Karpas-422 (cell line): ENCODE measurements around the gene RALGAPB. TPM values are rescaled to one million over a fixed set of nuclear protein-coding genes. Genes with fewer than 3 reads are reported as not detected.

Experiments used
- DNase-seq: peaks from one replicate; pipeline ENCODE4 v3.0.0-alpha.2; 2015
- H2AFZ ChIP-seq: fragments of 200-600 bp; sonication (generic); 2 replicates; pipeline ENCODE4 v1.6.1; 2014; ENCODE audit warnings: antibody characterized with exemption, low read length, mixed read lengths
- H3K27ac ChIP-seq: fragments of 200-600 bp; sonication (generic); 2 replicates; pipeline ENCODE4 v1.5.1; 2014; ENCODE audit warnings: mild to moderate bottlenecking, low read length, moderate library complexity
- H3K27me3 ChIP-seq: fragments of 200-600 bp; sonication (generic); 2 replicates; pipeline ENCODE4 v1.6.1; 2014; ENCODE audit warnings: low read length, mixed read lengths
- H3K36me3 ChIP-seq: fragments of 200-600 bp; sonication (generic); 2 replicates; pipeline ENCODE4 v1.6.1; 2014; ENCODE audit warnings: low read length, mixed read lengths; ENCODE audit not compliant: insufficient read depth
- H3K4me1 ChIP-seq: fragments of 200-600 bp; sonication (generic); 2 replicates; pipeline ENCODE4 v1.6.1; 2014; ENCODE audit warnings: mild to moderate bottlenecking, low read length, mixed read lengths
- H3K4me2 ChIP-seq: fragments of 200-600 bp; sonication (generic); 2 replicates; pipeline ENCODE4 v1.6.1; 2014; ENCODE audit warnings: low read length, low read depth, mild to moderate bottlenecking; ENCODE audit not compliant: poor library complexity, severe bottlenecking
- H3K4me3 ChIP-seq: fragments of 200-600 bp; sonication (generic); 2 replicates; pipeline ENCODE4 v1.5.1; 2014; ENCODE audit warnings: mild to moderate bottlenecking, antibody characterized with exemption, low read length, mixed read lengths
- H3K79me2 ChIP-seq: fragments of 200-600 bp; sonication (generic); 2 replicates; pipeline ENCODE4 v1.6.1; 2014; ENCODE audit warnings: mild to moderate bottlenecking, low read length, mixed read lengths
- H3K9ac ChIP-seq: fragments of 200-600 bp; sonication (generic); 2 replicates; pipeline ENCODE4 v1.6.0; 2014; ENCODE audit warnings: low read length
- H3K9me2 ChIP-seq: fragments of 200-600 bp; sonication (generic), shearing (Covaris generic); replicated peaks from 2 replicates; pipeline ENCODE4 v1.6.0; 2014; ENCODE audit warnings: mild to moderate bottlenecking, low read length, moderate library complexity; ENCODE audit not compliant: insufficient read depth
- H3K9me3 ChIP-seq: fragments of 300-700, 200-600 bp; sonication (generic); 2 replicates; pipeline ENCODE4 v1.6.1; 2014; ENCODE audit warnings: low read length, mixed read lengths
- H4K20me1 ChIP-seq: fragments of 200-600 bp; sonication (generic); 2 replicates; pipeline ENCODE4 v1.6.1; 2014; ENCODE audit warnings: mild to moderate bottlenecking, antibody characterized with exemption, low read length, low read depth; ENCODE audit not compliant: insufficient read depth
- total RNA-seq: library from RNA; depleted of rRNA; stranded (reverse); fragments of >200 nt; shearing (Covaris generic); gene quantifications from 2 replicates; pipeline ENCODE4 v1.2.3, GENCODE V29; 2014; ENCODE audit warnings: low replicate concordance

RALGAPB gene
- total RNA-seq, 1 experiment from 2014 or later: 58.6 TPM

DNA sequence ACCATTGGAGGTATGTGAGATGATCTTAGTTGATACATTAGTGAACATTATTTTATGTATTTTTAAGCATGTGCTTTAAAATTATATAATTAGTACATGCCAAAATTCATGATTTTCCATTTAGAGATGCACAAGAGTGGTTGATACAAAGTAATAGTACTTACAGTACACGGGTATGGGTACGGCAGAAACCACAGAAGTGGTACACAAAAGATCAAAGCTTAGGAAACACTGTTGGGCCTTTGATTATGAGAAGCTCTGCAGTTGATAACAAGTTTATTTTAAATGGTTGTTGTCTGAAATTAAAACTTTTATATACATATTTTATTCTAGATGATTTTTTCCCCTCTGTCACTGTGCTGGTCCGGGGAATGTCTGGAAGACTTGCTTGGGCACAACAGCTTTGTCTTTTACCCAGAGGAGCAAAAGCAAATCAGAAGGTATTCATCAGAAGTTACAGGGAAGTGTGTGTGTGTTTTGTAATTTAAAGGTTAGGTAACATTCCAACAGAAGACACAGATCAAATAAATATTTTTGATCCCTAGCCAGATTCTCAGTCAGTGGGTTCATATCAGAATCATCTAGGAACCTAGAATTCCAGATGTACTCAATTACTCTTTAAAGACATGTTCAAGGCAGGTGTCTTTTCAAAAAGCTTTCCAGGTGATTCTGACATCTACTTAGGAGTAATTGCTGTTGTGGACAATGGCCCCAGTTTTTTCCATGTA, 75.9 kb downstream of the RALGAPB start:
- Histone ChIP-seq H2AFZ (no peak overlapping the region), H3K79me2 (no peaks in the 10 kb centered on the region), H3K9me2 (no peaks in the 10 kb centered on the region), H3K36me3 (peaks cover 42% of the 10 kb centered on the region), H3K9ac (no peak overlapping the region), H3K27me3 (no peaks in the 10 kb centered on the region), H3K4me3 (no peak overlapping the region), H3K4me2 (no peak overlapping the region), H3K4me1 (no peaks in the 10 kb centered on the region; the same call in 1 of the 2 replicates), H3K9me3 (no peaks in the 10 kb centered on the region), H3K27ac (no peak overlapping the region), H4K20me1 (no peaks in the 10 kb centered on the region)
- DNase-seq: no peak

DNA sequence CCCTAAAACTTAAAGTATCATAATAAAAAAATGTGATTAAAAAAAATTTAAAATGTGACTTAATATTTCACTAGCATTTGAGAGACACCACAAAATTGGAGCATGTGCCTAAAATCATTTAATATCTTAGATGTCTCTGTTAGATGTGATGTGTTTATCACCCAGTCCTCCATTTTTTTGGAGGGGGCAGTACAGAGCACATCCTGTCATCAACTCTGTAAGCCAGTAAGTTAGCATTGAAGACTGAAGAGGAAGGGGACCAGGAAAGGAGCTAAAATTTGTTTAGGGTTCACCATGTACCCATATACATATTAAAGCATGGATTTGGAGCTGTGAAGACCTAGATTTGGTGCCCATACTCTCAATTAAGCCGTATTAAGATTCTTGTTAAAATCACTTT, 77.6 kb downstream of the RALGAPB start:
- peak; percentile 73 for DNase-seq

DNA sequence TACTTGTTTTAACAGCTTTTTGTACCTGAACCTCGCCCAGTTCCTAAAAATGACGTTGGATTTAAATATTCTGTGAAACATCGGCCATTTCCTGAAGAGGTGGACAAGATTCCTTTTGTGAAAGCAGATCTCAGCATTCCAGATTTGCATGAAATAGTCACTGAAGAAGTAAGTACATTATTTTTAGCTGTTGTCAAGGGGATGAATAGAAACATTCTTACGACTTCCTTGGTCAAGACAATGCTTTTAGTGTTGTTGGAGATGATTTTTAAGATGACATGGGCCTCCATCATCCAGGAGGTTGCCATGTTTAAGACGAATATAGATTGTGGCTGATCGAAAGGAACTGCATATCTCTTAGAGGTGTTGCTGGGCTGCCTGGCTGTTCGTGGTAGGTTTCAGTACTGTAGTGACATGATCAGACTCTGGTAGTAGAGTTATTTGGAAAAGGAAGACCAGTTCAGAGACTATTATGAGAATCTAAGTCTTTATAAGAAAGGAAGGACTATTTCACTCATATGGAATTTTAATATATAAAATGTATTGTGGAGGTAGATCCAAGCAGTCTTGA, 78.5 kb downstream of the RALGAPB start:
- Histone ChIP-seq H3K36me3 (peaks cover 48% of the 10 kb centered on the region), H3K79me2 (no peaks in the 10 kb centered on the region), H2AFZ (no peak overlapping the region), H3K9me3 (no peaks in the 10 kb centered on the region), H3K9ac (no peak overlapping the region), H3K4me1 (no peaks in the 10 kb centered on the region; the same call in 1 of the 2 replicates), H3K27me3 (no peaks in the 10 kb centered on the region), H3K9me2 (no peaks in the 10 kb centered on the region), H3K4me3 (no peak overlapping the region), H4K20me1 (no peaks in the 10 kb centered on the region), H3K27ac (no peak overlapping the region), H3K4me2 (no peak overlapping the region)
- no peak for DNase-seq

More for the DNA sequence above, 77.6 kb downstream of the RALGAPB start:
- Histone ChIP-seq H3K36me3 (peaks cover 49% of the 10 kb centered on the region), H3K4me1 (no peaks in the 10 kb centered on the region; the same call in 1 of the 2 replicates), H2AFZ (no peak overlapping the region), H4K20me1 (no peaks in the 10 kb centered on the region), H3K79me2 (no peaks in the 10 kb centered on the region), H3K9ac (no peak overlapping the region), H3K4me3 (no peak overlapping the region), H3K9me3 (no peaks in the 10 kb centered on the region), H3K27me3 (no peaks in the 10 kb centered on the region), H3K9me2 (no peaks in the 10 kb centered on the region), H3K27ac (no peak overlapping the region), H3K4me2 (no peak overlapping the region)

DNA sequence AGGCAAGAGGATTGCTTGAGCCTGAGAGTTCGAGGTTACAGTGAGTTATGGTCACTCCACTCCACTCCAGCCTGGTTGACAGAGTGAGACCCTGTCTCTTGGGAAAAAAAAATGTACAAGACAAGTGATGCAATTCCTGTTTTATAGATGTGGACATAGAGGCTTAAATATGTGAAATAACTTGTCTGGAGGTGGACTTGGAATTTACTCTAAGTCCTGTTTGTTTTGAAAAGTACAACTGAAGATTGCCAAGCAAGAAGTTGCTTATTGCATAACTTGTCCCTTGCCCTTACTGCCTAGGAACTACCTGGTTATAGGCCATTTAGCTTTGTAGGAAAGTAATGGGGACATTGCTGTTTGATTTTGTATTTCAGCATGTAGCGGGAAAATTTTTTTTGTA, 82.3 kb downstream of the RALGAPB start:
- Histone ChIP-seq H3K4me2 (no peak overlapping the region), H3K9ac (no peak overlapping the region), H3K9me2 (no peaks in the 10 kb centered on the region), H4K20me1 (no peaks in the 10 kb centered on the region), H3K4me3 (no peak overlapping the region), H3K27ac (no peak overlapping the region), H2AFZ (no peak overlapping the region), H3K36me3 (peaks cover 46% of the 10 kb centered on the region), H3K4me1 (no peaks in the 10 kb centered on the region; the same call in 1 of the 2 replicates), H3K9me3 (no peaks in the 10 kb centered on the region), H3K79me2 (no peaks in the 10 kb centered on the region), H3K27me3 (no peaks in the 10 kb centered on the region)
- no peak for DNase-seq

DNA sequence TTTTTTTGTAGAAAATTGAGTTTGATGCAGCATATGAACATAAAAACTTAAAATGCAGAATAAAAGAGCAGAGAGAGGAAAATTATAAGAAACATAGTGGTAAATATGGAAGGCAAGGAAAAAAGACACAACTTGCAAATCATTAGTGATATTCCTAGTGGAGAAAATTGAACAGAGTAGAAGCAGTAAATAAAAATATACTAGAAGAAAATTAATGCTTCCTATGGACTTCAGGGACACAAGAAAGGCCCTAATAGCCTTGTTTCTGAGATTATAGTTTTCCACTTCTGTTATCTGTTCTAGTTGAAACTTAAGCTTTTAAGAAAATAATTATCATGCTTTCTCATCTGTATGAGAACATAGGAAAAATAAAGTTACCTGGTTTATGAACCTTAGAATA, 82.8 kb downstream of the RALGAPB start:
- no peak for DNase-seq
- H4K20me1 ChIP-seq: no peaks in the 10 kb centered on the region
- H3K4me1 ChIP-seq: no peaks in the 10 kb centered on the region; the same call in 1 of the 2 replicates
- H3K4me2 ChIP-seq: no peak overlapping the region
- H3K79me2 ChIP-seq: no peaks in the 10 kb centered on the region
- no peaks in the 10 kb centered on the region for H3K27me3 ChIP-seq
- H3K9me3 ChIP-seq: no peaks in the 10 kb centered on the region
- no peak overlapping the region for H3K4me3 ChIP-seq
- no peak overlapping the region for H2AFZ ChIP-seq
- no peaks in the 10 kb centered on the region for H3K9me2 ChIP-seq
- no peak overlapping the region for H3K9ac ChIP-seq
- H3K36me3 ChIP-seq: peaks cover 46% of the 10 kb centered on the region
- H3K27ac ChIP-seq: no peak overlapping the region

DNA sequence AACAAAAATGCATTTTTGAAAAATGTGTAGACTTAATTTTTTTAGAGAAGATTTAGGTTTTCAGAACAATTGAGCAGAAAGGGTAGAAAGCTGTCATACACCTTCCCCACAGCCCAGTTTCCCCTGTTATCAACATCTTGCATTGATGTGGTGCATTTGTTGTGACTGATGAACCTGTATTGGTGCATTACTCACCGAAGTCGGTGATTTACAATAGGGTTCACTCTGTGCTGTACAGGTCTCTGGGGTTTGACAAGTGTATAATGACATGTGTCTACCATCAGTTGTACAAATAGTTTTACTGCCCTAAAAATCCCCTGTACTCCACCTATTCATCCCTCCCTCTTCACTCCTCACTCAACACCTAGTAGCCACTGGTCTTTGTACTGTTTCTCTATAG, 84.5 kb downstream of the RALGAPB start:
- no peak overlapping the region for H3K27ac ChIP-seq
- no peak for DNase-seq
- H3K9me3 ChIP-seq: no peaks in the 10 kb centered on the region
- H3K27me3 ChIP-seq: no peaks in the 10 kb centered on the region
- H3K9me2 ChIP-seq: no peaks in the 10 kb centered on the region
- no peaks in the 10 kb centered on the region for H3K4me1 ChIP-seq
- H2AFZ ChIP-seq: no peak overlapping the region
- H3K9ac ChIP-seq: no peak overlapping the region
- no peaks in the 10 kb centered on the region for H3K79me2 ChIP-seq
- peaks cover 32% of the 10 kb centered on the region for H3K36me3 ChIP-seq
- H3K4me3 ChIP-seq: no peak overlapping the region
- H3K4me2 ChIP-seq: no peak overlapping the region
- no peaks in the 10 kb centered on the region for H4K20me1 ChIP-seq

DNA sequence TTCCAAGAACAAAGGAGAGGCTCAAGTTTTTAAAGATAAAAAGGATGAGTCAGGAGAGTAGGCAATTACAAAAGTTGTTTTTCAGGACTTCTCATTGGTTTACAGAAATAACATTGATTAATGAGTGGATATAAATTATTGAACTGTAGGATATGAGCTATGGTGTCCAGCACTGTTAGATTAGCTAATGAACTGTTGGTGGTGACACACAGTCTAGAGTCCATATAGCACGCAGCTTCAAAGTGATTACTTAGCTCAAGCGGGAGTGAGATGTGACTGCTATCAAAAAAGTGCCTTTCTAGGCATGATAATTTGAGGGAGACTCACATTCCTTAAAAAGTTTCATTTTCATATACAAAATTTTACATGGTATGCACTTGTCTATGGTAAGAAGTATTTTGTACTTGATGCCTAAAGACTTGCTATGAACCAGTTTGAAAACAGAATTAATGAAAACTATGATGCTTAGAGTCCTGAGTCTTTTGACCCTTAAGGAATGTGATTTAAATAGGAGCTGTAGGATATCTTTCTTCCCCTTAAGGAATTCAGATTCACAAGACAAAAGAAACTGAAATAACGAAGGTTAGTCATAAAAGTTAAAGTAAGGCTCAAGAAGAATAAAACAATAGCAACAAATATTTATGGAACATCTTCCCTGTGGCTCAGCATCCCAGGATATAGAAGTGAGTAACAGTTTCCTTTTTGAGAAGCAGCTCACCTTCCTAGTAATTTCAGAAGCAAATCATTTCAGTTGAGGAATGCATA, 86.1 kb downstream of the RALGAPB start:
- Histone ChIP-seq H3K36me3 (peaks cover 21% of the 10 kb centered on the region), H3K27me3 (no peaks in the 10 kb centered on the region), H4K20me1 (no peaks in the 10 kb centered on the region), H3K9me3 (no peaks in the 10 kb centered on the region), H3K79me2 (no peaks in the 10 kb centered on the region), H3K4me3 (no peak overlapping the region), H3K4me2 (no peak overlapping the region), H2AFZ (no peak overlapping the region), H3K27ac (no peak overlapping the region), H3K9ac (no peak overlapping the region), H3K9me2 (no peaks in the 10 kb centered on the region), H3K4me1 (no peaks in the 10 kb centered on the region)
- DNase-seq: no peak

DNA sequence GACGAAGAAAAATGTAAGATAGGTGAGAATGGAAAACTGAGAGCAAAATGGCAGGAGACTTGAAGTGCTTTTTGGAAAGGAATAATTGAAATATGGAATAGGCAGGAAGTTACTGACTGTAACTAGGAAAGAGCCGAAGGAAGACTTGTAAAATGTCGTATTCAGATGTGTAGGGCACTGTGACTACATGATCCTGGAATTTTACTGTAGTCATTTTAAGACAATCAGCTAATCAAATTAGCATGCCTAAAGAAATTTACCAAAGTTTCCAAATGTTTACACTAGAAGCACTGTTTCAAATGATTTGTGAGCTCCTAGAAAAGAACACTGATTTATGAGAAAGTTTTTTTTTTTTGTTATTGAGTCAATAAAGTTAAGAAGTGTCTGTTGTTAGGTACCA, 87.1 kb downstream of the RALGAPB start:
- Histone ChIP-seq H3K27ac (no peak overlapping the region), H3K4me2 (no peak overlapping the region), H3K4me3 (no peak overlapping the region), H3K36me3 (peaks cover 13% of the 10 kb centered on the region), H2AFZ (no peak overlapping the region), H3K4me1 (no peaks in the 10 kb centered on the region), H3K27me3 (no peaks in the 10 kb centered on the region), H3K9ac (no peak overlapping the region), H4K20me1 (no peaks in the 10 kb centered on the region), H3K9me2 (no peaks in the 10 kb centered on the region), H3K79me2 (no peaks in the 10 kb centered on the region), H3K9me3 (no peaks in the 10 kb centered on the region)
- no peak for DNase-seq
